GM21360 (cell line): ENCODE results near the gene NMNAT2.
"Not testable (repeated sequence)": the region's sequence is repeated elsewhere in the genome, so short reads cannot be mapped to it uniquely, and the experiment has no call there.

Source experiments
- ATAC-seq: cut with Tn5 transposase; IDR thresholded peaks from one replicate; pipeline ENCODE4 v1.9.1; 2021; ENCODE audit warnings: mild to moderate bottlenecking, moderate library complexity; ENCODE audit not compliant: unreplicated experiment

NMNAT2 gene

GRCh38 chr1:183240853-183241252 is 177.3 kb downstream of the NMNAT2 start:
- ATAC-seq: not testable (repeated sequence)

GRCh38 chr1:183240526-183240825 is 177.7 kb downstream of the NMNAT2 start:
- ATAC-seq: no peak

DNA sequence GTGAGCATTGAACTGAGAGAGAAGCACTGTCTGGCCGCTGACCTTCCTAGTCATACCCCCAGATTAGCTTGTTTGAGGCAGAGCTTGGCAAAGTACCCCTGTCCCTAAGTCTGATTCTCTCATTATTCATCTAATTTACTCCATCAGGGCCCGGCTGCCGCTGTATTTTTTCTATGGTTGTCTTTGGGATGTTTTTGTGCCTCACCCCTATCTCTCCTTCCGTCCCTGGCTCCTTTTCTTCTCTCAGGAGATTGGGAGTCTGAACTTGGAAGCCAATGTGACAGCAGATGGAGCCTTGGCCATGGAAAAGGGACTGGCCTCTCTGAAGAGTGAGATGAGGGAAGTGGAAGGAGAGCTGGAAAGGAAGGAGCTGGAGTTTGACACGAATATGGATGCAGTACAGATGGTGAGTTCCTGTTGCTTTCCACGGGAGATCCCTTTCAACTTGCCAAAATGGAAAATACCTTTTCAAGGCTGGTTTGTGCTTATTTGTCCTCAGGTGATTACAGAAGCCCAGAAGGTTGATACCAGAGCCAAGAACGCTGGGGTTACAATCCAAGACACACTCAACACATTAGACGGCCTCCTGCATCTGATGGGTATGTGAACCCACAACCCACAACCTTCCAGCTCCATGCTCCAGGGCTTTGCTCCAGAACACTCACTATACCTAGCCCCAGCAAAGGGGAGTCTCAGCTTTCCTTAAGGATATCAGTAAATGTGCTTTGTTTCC is 178.2 kb downstream of the NMNAT2 start:
- no peak for ATAC-seq

GRCh38 chr1:183239220-183239742 is 178.9 kb downstream of the NMNAT2 start:
- no peak for ATAC-seq

GRCh38 chr1:183238071-183238470 is 180.1 kb downstream of the NMNAT2 start:
- ATAC-seq: no peak

DNA sequence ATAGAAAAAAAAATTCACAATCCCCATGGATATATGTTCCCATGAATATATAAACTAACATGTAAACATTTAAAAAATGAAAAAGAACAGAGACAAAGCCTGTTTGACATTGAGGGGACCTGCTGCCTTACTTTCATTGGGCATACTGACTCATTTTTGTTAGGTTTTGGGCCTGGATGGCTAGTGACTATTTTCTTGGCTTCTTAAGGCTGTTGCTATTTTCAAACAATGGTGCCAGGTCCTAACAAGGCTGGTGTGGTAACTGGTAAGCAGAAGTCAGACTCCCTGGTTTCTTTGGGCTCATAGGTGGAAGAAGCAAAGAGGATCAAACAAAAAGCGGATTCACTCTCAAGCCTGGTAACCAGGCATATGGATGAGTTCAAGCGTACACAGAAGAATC is 181.1 kb downstream of the NMNAT2 start:
- ATAC-seq: no peak

GRCh38 chr1:183236158-183236725 is 181.9 kb downstream of the NMNAT2 start:
- ATAC-seq: no peak

DNA sequence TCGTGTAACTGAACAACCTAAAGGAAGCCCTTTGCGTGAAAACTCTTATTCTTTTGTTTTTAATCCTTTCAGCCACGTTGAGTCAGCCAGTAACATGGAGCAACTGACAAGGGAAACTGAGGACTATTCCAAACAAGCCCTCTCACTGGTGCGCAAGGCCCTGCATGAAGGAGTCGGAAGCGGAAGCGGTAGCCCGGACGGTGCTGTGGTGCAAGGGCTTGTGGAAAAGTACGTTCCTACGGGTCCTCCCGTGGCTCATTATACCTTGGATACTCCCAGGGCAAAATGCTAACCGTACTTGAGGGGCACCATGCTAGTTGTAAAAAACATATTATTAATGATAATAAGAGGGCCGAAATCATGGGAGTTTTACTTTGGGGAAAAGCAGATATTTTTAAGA is 182.7 kb downstream of the NMNAT2 start:
- ATAC-seq: no peak

DNA sequence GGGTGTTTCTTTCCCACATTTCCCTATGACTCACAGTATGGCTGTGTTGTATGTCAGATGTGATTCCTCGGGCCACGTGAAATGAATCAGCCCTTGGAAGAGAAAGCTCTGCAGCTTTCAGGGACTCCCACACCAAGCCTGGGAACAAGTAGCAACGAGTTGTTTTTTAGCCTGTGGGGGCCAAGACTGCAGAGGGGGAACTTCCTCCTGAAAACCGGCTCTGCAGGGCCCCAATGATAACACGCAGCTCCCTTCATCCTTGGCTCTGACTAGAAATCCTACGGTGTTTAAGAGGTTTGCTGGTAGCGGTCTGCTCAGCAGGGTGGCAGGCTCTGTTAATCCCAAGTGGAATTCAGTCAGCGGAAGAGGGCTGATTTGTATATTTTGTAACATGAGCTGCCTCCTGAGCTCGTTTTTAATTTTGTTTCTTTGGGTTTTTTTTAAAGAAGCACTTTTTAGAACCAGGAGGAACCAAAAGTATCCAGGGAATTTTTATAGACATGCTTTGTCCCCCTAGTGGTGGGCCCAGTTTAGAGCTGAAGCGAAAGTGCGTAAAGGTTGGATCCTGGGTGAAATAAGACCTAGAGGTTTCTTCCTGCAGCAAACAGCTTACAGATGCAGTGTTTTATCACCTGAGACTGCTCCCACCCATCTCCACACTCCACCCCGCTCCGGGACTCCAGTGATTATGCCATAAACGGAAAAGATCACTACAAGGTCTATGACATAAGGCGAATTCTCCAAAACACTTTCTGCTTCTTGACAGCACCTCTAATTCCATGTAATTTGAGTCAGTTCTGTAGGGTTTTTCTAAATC is 183.3 kb downstream of the NMNAT2 start:
- no peak for ATAC-seq

- no peak for ATAC-seq
Measured at GRCh38 chr1:183233113-183233512, 185.1 kb downstream of the NMNAT2 start.

GRCh38 chr1:183231545-183231944 is 186.6 kb downstream of the NMNAT2 start:
- no peak for ATAC-seq

- no peak for ATAC-seq
Measured at GRCh38 chr1:183230413-183230812, 187.8 kb downstream of the NMNAT2 start.

GRCh38 chr1:183228347-183229220 is 189.6 kb downstream of the NMNAT2 start:
- no peak for ATAC-seq

GRCh38 chr1:183227422-183228346 is 190.5 kb downstream of the NMNAT2 start:
- no peak for ATAC-seq

- no peak for ATAC-seq
Measured at GRCh38 chr1:183226963-183227362, 191.2 kb downstream of the NMNAT2 start.

DNA sequence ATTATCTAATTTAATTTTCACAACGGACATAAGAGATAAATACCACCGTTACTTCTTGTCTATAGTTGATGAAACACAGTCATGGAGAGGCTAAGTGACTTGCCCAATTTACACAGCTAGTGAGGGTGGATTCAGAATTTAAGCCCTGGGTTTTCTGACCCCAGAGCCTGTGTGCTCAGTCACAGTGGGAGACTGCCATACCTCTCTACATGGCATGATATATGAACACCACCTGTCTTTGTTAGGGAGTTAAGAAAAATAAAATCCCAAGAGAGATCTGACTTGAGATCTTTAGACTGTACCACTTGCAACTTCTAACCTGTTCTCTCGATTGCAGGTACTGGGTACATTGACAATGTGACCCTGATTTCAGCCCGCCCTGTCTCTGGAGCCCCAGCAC is 191.8 kb downstream of the NMNAT2 start:
- no peak for ATAC-seq

DNA sequence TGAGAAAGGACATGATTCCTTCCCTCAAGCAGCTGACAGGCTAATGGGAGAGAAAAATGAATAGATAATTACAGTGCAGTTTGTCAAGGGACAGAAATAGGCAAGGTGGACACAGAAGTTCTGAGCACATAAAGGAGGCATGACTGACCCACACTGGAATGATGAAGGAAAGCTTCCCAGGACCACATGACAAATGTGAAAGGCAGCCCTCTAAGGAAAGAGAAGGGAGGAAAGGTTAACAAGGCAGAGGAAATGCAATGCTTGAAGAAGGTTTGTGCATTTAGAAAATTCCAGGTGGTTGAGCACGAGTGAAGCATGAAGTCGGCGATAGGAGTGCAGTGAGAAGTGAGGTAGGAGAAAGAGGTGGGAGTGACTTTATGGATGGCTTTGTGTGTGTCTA is 194.7 kb downstream of the NMNAT2 start:
- ATAC-seq: no peak

DNA sequence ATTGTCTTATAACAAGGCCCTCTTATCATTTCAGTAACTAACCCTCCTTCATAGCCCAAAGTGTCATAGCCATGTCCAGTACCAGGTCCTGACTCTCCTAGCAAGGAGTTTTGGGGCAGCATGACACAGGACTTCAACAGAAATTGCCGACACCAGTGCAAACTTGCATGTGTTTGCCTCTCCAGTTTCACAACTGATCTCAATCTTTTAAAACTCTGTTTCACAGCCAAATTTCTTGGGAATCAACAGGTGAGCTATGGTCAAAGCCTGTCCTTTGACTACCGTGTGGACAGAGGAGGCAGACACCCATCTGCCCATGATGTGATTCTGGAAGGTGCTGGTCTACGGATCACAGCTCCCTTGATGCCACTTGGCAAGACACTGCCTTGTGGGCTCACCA is 195.3 kb downstream of the NMNAT2 start:
- ATAC-seq: no peak

GRCh38 chr1:183219616-183220009 is 198.6 kb downstream of the NMNAT2 start:
- ATAC-seq: no peak
